Stimulated activated CD4-positive, alpha-beta T cell treated with anti-CD3 and anti-CD28 coated beads, TNF-alpha, amount 100 ng/mL, for 4 hours (primary cell): ENCODE results near the gene RAB10.
A peak's percentile ranks its signal among the peaks of the same experiment; 100 is the strongest.
"Not testable (repeated sequence)": the region's sequence is repeated elsewhere in the genome, so short reads cannot be mapped to it uniquely, and the experiment has no call there.

Experiments
- DNase-seq, 3 experiments: peaks; one replicate each; pipeline ENCODE4 v3.0.0-alpha.2; 2020; ENCODE audit warnings: low read depth in 3 of 3

Gene RAB10

DNA sequence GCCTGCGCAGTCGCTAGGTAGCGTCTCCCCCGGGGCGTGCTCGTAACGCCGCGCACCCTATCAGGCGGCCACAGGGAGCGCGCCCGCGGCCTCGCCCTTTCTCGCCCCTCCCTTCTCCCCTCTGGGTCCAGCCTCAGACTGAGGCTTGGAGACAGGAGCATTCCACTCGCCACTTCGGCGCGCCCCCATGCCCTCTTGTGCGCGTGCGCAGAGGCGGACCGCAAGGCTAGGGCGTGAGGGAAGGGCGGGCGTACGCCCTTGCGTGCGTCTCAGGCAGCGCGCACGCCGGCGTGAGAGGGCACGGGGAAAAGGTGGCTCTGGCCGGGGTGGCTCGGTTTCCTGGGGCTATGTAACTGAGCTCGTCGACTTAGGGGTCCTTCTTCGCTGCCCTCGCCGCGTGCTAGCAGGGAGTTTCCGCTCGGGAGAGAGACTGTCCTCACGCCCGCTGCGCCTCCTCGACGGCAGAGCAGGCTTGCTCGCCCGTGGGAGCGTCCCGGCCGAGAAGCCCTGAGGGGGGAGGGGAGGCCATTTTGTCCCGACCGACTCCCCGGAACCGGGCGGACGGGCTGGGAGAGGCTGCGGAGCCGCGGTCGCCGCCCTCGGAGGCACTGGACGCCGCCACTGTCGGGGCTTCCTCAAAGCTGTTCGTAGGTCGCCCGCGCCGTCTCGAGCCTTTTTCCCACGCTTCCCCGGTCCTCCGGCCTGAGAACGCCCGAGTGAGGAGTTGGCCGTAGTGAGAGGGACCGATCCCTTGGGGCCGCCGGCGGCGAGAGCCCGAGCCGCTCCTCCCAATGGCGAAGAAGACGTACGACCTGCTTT is at the start of gene RAB10:
RAB10 (plus strand) TSS at position 267 of the 819 bp plus-strand sequence; CDS start at position 792, 525 bp downstream.
- DNase-seq: peak; percentile 97 to 99 (median 99)

- DNase-seq: no peak
These were observed 45.8 kb upstream of the RAB10 start for GRCh38 chr2:25988134-25988533.

DNA sequence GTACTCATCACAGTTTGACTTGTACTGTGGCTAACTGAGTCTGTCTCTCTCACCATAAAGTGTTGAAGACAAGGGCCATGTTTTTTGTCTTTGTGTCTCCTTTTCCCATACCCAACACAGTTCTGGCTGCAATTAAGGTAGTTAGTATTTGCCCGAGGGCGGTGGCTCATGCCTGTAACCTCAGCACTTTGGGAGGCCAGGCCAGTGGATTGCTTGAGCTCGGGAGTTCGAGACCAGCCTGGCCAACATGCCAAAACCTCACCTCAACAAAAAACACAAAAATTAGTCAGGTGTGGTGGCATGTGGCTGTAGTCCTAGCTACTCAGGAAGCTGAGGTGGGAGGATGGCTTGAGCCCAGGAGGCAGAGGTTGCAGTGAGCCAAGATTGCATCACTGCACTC is 44.7 kb upstream of the RAB10 start:
- no peak for DNase-seq

GRCh38 chr2:25991965-25992364 is 41.9 kb upstream of the RAB10 start:
- no peak for DNase-seq

DNA sequence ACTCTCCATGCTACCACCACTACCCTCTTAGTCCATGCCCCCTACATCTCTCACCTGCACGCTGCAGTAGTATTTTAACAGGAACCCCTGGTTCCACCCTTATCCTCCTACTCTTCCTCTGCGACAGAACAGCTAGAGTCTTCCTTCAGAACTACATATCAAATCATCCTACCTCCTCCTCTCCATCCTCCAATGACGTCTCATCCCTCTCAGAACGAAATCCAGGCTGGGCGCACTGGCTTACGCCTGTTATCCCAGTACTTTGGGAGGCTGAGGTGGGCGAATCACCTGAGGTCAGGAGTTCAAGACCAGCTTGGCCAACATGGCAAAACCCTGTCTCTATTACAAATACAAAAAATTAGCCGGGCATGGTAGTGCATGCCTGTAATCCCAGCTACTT is 41.3 kb upstream of the RAB10 start:
- no peak for DNase-seq

GRCh38 chr2:25993049-25993448 is 40.8 kb upstream of the RAB10 start:
- no peak for DNase-seq

- no peak for DNase-seq
These were observed 39.4 kb upstream of the RAB10 start for GRCh38 chr2:25994509-25994908.

DNA sequence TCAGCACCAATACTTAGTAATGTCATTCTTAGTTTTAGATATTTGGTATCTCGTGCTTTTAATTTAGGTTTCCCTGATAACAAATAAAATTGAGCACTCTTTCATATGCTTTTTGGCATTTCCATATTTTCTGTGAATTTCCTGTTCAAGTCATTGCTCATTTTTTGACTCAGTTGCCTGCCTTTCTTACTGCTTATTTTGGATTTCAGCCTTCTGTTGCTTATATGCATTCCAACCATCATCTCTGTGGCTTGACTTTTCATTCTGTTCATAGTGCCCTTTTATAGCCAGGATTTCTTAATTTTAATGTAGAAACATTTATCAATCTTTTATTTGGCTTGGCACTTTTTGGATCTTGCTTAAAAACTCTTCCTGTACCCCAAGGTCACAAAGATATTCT is 37.0 kb upstream of the RAB10 start:
- DNase-seq: no peak

- DNase-seq: not testable (repeated sequence)
These were observed 35.0 kb upstream of the RAB10 start for GRCh38 chr2:25998816-25999383.

DNA sequence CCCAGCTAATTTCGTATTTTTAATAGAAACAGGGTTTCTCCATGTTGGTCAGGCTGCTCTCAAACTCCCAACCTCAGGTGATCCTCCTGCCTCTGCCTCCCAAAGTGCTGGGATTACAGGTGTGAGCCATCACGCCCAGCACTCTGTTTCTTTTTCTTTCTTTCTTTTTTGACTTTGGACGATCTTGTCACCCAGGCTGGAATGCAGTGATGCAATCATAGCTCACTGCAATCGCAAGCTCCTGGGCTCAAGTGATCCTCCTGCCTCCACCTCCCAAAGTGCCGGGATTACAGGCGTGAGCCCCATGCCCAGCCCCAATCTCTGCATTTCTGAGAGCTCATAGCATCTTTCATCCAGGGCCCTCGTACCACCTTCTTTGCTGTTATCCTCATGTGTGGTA is 34.5 kb upstream of the RAB10 start:
- DNase-seq: not testable (repeated sequence)

- DNase-seq: no peak
These were observed 33.3 kb upstream of the RAB10 start for GRCh38 chr2:26000561-26001082.

DNA sequence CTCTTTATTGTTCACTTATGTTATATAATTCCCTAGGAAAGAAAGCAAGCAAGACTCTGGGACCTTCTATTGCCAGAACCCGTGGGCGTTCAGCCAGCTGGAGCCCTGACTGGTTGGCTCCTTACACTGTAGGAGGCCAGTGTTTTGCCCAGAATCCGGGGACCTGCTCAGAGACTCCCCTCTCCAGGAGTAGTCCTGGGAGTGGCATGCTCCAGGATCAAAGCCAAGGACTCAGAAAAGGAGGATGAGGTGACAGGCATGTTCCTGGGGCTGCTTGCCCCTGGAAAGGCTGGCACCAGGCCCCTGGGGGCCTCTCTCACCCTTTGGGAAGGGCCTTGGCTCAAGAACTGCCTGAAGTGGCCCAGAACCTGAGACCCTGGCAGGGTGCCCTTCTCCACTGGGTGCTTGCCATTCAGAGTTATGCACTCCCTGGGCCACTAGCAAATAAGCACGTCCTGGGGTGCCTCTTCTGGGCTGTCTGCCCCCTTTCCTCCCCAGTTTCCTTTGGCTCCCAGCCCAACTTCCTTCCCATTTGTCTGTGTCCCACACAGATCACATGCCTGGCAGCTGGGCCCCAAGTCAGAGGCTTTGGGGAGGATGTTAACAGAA is 32.0 kb upstream of the RAB10 start:
- no peak for DNase-seq

DNA sequence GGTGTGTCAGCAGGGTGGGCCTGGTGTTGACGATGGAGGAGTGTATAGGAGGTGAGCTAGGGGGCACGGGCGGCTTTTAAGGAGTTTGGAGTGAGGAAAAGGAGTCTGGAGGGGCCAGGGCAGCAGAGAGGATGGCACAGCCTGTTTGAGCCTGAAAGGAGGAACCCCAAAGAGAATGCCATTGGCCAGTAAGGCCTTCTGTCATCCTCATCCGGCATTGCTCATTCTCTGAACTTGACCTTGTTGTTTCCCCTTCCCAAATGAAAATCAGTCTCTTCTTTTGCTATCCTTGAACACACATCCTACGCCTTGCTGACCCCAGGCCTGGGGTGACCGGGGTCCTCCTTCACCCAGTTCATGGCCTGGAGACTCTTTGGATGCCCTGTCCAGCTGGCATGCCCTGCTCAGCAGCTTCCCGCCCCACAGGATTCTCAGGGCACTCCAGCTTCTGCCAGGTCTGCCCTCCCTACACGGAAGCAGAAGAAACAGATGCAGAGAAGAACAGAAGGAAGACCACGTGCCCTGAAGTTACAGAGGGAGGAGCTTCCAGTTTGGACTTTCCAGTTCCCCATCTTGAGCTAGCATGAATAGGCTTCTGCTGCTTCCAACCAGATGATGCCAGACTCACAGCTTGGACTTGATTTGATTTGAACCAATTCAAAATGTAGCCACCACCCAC is 31.1 kb upstream of the RAB10 start:
- DNase-seq: no peak

- DNase-seq: no peak
These were observed 25.8 kb upstream of the RAB10 start for GRCh38 chr2:26008095-26008494.

DNA sequence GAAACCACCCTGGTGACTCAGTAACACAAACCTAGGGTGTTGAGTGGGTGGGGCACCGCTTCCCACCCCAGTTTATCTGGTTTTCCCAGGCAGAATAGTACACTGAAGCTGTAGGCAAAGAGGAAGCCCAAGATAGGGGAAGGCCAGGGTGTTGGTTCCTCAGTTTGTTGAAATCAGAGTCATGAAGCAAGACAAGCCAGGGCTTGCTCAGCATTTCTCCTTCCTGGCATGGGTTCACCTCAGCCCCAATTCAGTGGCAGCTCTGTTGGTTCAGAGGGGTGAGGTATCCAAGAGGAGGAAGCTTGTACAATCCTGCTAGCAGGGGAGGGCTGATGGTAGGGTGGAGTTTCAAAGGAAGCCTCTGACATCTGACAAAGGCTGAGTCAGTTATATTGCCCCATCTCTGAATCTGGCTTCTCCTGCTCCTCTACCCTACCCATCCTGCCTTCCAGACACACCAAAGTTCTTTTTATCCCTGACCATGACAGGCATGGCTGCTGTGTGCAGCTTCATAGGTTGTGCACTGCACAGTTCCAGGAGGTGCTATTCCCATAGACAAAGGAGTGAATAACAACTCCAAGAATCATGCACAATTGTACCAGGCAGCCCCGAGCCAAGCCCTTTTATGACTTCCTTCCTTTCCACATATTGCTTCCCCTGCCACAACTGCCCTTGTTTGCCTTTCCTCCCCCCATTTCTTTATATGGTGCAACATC is 24.9 kb upstream of the RAB10 start:
- no peak for DNase-seq

DNA sequence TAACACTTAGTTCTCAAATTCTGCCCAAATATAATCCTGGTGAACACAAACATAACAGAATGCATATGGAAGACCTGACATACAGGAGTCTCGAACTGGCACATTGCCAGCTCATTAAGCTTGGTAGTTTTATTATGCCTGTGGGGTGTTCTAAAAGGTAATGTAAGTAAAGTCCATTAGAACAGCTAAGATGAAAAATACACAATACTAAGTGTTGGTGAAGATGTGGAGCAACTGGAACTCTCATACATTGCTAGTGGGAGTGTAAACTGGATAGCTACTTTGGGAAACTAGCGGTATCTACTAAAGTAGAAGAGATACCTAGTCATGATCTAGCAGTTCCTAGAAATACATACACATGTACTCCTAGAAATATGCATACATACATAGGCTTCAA is 24.3 kb upstream of the RAB10 start:
- no peak for DNase-seq

DNA sequence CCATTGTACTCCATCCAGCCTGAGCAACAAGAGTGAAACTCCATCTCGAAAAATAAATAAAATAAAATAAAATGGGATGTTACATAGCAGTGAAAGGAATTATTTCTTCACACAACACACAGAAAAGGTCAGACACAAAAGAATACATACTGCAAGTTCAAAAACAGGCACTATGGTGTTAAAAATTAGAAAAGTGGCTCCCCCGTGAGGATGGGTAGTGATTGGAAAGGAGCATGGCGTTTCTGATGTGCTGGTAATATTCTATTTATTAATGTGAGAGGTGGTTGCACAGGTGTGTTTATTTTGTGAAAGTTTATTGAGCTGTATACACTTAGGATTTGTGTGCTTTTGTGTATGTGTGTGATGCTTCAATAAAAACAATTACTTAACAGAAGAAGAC is 22.9 kb upstream of the RAB10 start:
- DNase-seq: no peak

- no peak for DNase-seq
These were observed 22.3 kb upstream of the RAB10 start for GRCh38 chr2:26011609-26011989.

DNA sequence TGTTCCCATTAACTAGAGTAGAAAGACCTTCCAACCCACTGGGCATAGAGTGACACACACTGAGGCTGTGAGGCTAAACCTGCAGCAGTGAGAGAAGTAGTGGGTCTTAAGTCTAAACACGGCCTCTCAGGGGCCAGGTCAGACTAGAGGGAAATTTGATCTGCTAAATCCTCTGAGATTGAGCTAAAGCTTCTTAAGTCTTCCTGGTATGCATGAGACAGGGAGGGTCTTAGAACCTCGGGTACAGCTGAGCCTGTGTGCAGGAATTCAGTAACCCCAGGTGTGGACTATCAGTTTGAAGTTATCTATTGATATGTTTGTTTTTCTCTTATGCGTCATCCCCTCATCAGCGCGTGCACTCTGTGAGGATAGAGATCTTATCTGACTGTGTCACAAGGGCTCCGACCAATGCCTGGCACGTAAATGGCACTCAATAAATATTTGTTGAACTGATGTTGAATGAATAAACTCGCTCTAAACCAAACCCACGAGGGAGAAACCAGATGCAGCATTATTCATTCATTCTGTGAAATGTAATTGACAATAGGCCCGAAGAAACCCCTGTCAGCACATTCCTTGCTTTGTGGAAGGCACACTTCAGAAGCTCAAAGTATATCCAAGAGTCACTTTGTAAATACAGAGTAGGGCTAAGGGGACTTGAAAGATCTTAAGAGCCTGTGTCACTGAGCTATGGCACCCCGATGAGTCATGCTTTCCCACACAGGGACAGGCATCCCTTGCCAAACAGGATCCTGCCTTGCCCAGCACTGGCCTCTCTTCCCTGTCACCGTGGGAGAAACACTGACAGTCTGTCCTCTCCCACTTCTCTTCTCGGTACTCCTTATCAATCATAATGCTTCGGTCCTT is 21.7 kb upstream of the RAB10 start:
- no peak for DNase-seq

GRCh38 chr2:26013668-26014067 is 20.2 kb upstream of the RAB10 start:
- no peak for DNase-seq
